Fibroblast of mammary gland (primary cell): Measurements from ENCODE around the gene PKIG.

ENCODE experiments used
- DNase-seq: peaks from one replicate; pipeline ENCODE4 v3.0.0-alpha.2; 2010; ENCODE audit warnings: low read depth
- H3K4me3 ChIP-seq: 2 replicates; pipeline ENCODE4 v1.5.1; 2011; ENCODE audit warnings: low read depth, mild to moderate bottlenecking, low read length, moderate library complexity; ENCODE audit not compliant: control insufficient read depth
- CTCF ChIP-seq: conservative IDR thresholded peaks from 2 replicates; pipeline ENCODE4 v1.5.1; 2011; ENCODE audit warnings: low read depth, low read length, inconsistent platforms; ENCODE audit not compliant: control insufficient read depth, insufficient read depth

The PKIG gene

GRCh38 chr20:44566811-44567210 is 15.6 kb upstream of the PKIG start:
- H3K4me3 ChIP-seq: no peak overlapping the region
- DNase-seq: no peak
- TF ChIP-seq CTCF: no peak

DNA sequence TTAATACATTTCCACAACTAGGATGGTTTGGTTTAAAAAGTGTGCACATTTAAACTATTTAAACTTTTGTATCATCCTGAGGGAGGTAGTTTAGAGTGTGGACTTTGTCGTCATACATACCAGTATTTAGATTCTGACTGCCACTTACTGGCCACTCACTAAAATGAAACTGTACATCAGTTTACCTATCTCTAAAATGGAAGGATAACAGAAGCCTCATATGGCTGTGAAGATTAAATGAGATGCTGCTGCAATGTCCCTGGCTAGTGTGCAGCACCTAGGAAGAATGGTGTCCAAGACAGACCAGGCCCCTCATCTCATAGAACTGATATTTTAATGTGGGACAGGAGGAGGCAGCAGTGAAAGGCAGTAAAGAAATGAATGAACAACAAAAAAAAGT is 12.0 kb upstream of the PKIG start:
- DNase-seq: no peak
- no peak for TF ChIP-seq CTCF
- no peak overlapping the region for H3K4me3 ChIP-seq

GRCh38 chr20:44571362-44571988 is 10.9 kb upstream of the PKIG start:
- DNase-seq: no peak
- no peak overlapping the region for H3K4me3 ChIP-seq
- no peak for TF ChIP-seq CTCF

GRCh38 chr20:44572551-44573500 is 9.6 kb upstream of the PKIG start:
- peak overlapping the region; percentile 8 for H3K4me3 ChIP-seq
- DNase-seq: peak; percentile 96
- TF ChIP-seq CTCF: no peak

- DNase-seq: no peak
- TF ChIP-seq CTCF: no peak
- no peak overlapping the region for H3K4me3 ChIP-seq
Observed at GRCh38 chr20:44573501-44573869, 8.9 kb upstream of the PKIG start.

GRCh38 chr20:44574372-44574771 is 8.0 kb upstream of the PKIG start:
- DNase-seq: no peak
- no peak overlapping the region for H3K4me3 ChIP-seq
- no peak for TF ChIP-seq CTCF
